Nephron progenitor cell (in vitro differentiated cells): Measurements from ENCODE around the gene WNT4.
A peak's percentile ranks its signal among the peaks of the same experiment; 100 is the strongest.

ENCODE experiments used
- DNase-seq: peaks from one replicate; pipeline ENCODE4 v3.0.0; 2021
- H3K27ac Mint-ChIP-seq: 2 replicates; pipeline ENCODE4 v1.8.0; 2021; ENCODE audit warnings: mild to moderate bottlenecking, moderate library complexity, mixed read lengths
- H3K27me3 Mint-ChIP-seq: 2 replicates; pipeline ENCODE4 v1.8.0; 2021; ENCODE audit warnings: mild to moderate bottlenecking, low read depth, mixed read lengths; ENCODE audit not compliant: poor library complexity
- H3K36me3 Mint-ChIP-seq: 2 replicates; pipeline ENCODE4 v1.8.0; 2021; ENCODE audit warnings: low read depth, mixed read lengths
- H3K4me1 Mint-ChIP-seq: 2 replicates; pipeline ENCODE4 v1.8.0; 2021; ENCODE audit warnings: mixed read lengths
- H3K4me3 Mint-ChIP-seq: 2 replicates; pipeline ENCODE4 v1.8.0; 2021; ENCODE audit warnings: mild to moderate bottlenecking, moderate library complexity, mixed read lengths
- H3K9me3 Mint-ChIP-seq: 2 replicates; pipeline ENCODE4 v1.8.0; 2021; ENCODE audit warnings: mild to moderate bottlenecking, moderate library complexity, mixed read lengths
- TF ChIP-seq, protein P1 (sequence below): fragments of 200-600 bp; sonication (generic); IDR thresholded peaks from 2 replicates; pipeline ENCODE4 v1.5.0; 2021; ENCODE audit warnings: antibody characterized with exemption

The WNT4 gene

DNA sequence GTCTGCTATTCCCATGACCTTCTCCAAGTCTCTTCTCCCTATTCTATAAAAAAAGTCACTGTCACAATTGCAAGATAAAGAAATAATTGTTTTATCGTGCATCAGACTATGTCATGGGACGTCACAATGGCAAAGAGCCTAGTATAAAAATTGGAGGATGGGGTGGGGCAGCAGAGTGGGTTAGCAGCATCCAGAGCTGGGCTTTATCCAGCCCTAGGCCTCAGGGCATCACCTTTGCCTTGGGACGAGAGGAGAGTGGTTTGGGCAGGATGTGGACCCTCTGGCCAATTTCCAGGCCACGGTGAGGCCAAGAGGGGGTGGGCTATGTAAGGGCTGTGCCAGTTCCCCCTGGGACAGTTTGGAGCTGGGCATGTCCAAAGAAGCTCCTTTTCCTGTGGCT lies 25.7 kb downstream of the WNT4 start:
- peaks cover 59% of the 10 kb centered on the region for H3K4me1 Mint-ChIP-seq
- no peaks in the 10 kb centered on the region for H3K27me3 Mint-ChIP-seq
- peaks cover 8% of the 10 kb centered on the region for H3K36me3 Mint-ChIP-seq
- TF ChIP-seq, protein P1, sequence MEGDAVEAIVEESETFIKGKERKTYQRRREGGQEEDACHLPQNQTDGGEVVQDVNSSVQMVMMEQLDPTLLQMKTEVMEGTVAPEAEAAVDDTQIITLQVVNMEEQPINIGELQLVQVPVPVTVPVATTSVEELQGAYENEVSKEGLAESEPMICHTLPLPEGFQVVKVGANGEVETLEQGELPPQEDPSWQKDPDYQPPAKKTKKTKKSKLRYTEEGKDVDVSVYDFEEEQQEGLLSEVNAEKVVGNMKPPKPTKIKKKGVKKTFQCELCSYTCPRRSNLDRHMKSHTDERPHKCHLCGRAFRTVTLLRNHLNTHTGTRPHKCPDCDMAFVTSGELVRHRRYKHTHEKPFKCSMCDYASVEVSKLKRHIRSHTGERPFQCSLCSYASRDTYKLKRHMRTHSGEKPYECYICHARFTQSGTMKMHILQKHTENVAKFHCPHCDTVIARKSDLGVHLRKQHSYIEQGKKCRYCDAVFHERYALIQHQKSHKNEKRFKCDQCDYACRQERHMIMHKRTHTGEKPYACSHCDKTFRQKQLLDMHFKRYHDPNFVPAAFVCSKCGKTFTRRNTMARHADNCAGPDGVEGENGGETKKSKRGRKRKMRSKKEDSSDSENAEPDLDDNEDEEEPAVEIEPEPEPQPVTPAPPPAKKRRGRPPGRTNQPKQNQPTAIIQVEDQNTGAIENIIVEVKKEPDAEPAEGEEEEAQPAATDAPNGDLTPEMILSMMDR = no peak
- H3K9me3 Mint-ChIP-seq = no peaks in the 10 kb centered on the region
- H3K27ac Mint-ChIP-seq = no peak overlapping the region
- DNase-seq = no peak
- no peak overlapping the region for H3K4me3 Mint-ChIP-seq

DNA sequence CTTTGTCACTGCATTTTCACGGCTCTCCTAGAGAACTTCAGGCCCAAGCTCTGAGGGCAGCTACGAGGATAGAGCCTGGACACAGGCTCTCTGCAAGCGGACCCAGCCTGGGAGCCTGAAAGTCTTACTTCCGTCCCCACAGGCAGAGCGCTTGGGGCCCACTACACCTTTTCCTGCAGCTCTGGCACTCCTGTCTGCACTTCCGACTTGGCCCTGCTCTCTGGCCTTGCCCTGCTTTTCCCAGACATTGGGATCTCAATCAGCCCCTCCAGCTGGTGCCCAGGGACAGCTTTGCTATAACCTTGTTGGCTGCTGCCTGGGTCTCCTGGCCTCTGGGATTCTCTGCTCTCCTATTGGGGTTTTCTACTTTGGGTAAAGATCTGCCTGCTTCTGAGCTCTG lies 27.6 kb downstream of the WNT4 start:
- Mint-ChIP-seq H3K27ac (peak overlapping the region; percentile 62), H3K9me3 (no peaks in the 10 kb centered on the region), H3K36me3 (peaks cover 8% of the 10 kb centered on the region), H3K4me1 (peaks cover 42% of the 10 kb centered on the region), H3K4me3 (no peak overlapping the region), H3K27me3 (no peaks in the 10 kb centered on the region)
- no peak for DNase-seq
- TF ChIP-seq, protein P1 = no peak

DNA sequence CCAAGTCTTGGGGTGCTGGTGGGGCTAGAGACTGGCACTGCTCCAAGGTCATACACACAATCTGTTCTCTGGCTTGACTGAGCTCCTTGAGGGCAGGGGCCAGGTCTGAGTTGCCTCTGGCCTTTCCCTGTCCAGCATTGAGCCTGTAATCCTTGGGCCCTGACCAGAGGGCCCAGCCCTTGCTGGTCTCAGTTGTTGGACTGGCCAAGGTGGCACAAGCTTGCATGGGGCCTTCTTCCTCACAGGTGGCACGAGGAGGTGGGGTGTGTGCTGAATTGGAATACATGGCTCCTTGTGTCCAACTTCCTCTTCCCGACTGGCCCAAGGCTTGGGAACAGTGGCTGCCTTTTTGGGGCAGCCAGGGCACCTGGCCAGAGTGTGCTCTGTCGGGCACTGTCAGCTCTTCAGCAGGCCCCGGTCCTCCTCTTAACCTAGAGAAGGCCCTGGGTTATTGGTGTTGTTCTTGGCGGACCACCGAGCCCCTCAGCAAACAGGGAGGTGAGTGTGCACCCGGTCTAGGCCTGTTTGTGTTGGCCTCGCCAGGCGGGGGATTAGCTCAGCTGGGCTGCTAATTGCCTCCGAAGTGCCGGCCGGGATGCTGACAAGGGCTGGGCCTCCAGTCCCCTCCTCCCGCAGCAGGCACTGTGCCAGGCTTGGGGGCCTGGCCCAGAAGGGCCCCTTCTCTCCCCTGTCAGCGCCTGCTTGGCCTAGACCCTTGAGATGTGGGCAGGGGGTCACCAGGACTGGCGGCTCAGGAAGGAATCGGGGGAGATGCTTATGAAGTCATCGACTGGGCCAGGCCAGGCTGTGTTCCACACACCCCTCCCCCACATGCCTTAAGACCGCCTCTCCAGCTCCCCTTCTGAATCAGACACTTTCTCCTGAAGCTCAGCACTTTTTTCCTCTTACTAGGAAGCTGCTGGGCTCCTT lies 28.5 kb downstream of the WNT4 start:
- H3K36me3 Mint-ChIP-seq = peaks cover 9% of the 10 kb centered on the region
- H3K9me3 Mint-ChIP-seq = no peaks in the 10 kb centered on the region
- TF ChIP-seq, protein P1 = no peak
- no peak for DNase-seq
- H3K27me3 Mint-ChIP-seq = no peaks in the 10 kb centered on the region
- peaks cover 43% of the 10 kb centered on the region for H3K4me1 Mint-ChIP-seq
- peak overlapping the region; percentile 62 for H3K27ac Mint-ChIP-seq
- peak overlapping the region; percentile 5 for H3K4me3 Mint-ChIP-seq

DNA sequence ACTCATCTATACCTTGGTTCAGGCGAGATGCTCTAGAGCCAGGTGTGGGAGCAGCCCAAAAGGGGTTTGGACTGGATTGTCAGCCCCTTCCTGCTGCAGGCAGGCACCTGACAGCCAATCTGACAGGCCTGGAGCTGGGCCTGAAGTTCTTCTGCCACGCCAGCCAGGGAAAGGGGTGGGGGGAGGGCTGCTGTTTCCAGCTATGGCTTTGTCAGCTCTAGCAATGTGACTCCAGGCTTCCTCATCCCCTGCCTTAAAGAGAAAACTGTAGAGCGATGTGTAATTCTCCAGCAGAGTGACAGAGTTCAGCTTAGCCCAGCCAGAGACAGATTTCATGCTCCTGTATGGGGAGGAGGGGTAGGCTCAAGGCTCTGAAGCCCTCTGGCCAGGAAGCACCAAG lies 30.3 kb downstream of the WNT4 start:
- TF ChIP-seq, protein P1 = no peak
- no peak overlapping the region for H3K27ac Mint-ChIP-seq
- H3K36me3 Mint-ChIP-seq = peaks cover 18% of the 10 kb centered on the region
- no peak overlapping the region for H3K4me3 Mint-ChIP-seq
- no peaks in the 10 kb centered on the region for H3K27me3 Mint-ChIP-seq
- peaks cover 60% of the 10 kb centered on the region for H3K4me1 Mint-ChIP-seq
- H3K9me3 Mint-ChIP-seq = no peaks in the 10 kb centered on the region
- DNase-seq = no peak

- Mint-ChIP-seq H3K4me3 (no peak overlapping the region), H3K27me3 (no peaks in the 10 kb centered on the region), H3K36me3 (peaks cover 22% of the 10 kb centered on the region), H3K4me1 (peaks cover 63% of the 10 kb centered on the region), H3K9me3 (no peaks in the 10 kb centered on the region), H3K27ac (no peak overlapping the region)
- TF ChIP-seq, protein P1 = no peak
- no peak for DNase-seq
These were observed 31.3 kb downstream of the WNT4 start for GRCh38 chr1:22111620-22112019.

DNA sequence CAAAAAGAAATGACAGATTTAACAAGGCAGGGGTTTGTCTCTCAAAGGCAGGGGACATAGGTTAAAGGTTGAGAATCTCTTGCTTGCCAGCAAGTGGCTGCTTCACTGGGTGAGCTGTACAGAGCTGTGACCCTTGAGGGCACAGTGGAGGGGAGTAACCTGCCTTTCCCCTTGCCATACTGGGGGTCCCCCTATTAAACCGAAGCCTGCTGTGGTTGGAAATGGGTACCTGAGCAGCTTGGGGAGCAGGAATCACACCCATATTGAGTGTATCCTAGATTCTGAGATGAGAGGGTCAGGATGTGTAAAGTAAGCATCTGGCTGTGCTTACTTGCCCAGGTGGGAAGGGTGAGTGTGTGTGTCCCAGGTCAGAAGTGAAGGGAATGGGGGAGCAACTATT lies 31.8 kb downstream of the WNT4 start:
- peaks cover 23% of the 10 kb centered on the region for H3K36me3 Mint-ChIP-seq
- no peaks in the 10 kb centered on the region for H3K9me3 Mint-ChIP-seq
- no peaks in the 10 kb centered on the region for H3K27me3 Mint-ChIP-seq
- no peak overlapping the region for H3K4me3 Mint-ChIP-seq
- peaks cover 60% of the 10 kb centered on the region for H3K4me1 Mint-ChIP-seq
- no peak overlapping the region for H3K27ac Mint-ChIP-seq
- no peak for DNase-seq
- TF ChIP-seq, protein P1 = no peak
